HEK293T (cell line): ENCODE data around the gene NKX1-1.

Experiments
- ARNT ChIP-seq: fragments of 450-650 bp; IDR thresholded peaks from 2 replicates; pipeline ENCODE4 v1.6.1; 2017; ENCODE audit warnings: mild to moderate bottlenecking
- BHLHE40 ChIP-seq: fragments of 450-650 bp; IDR thresholded peaks from 2 replicates; pipeline ENCODE4 v1.6.1; 2016; ENCODE audit warnings: mild to moderate bottlenecking, moderate library complexity, borderline replicate concordance
- CTBP1 ChIP-seq: fragments of 450-650 bp; IDR thresholded peaks from 2 replicates; pipeline ENCODE4 v1.6.1; 2016; ENCODE audit warnings: borderline replicate concordance
- ELF4 ChIP-seq: fragments of 450-650 bp; IDR thresholded peaks from 2 replicates; pipeline ENCODE4 v1.6.1; 2017; ENCODE audit warnings: antibody characterized with exemption
- FOXA1 ChIP-seq: fragments of 450-650 bp; IDR thresholded peaks from 2 replicates; pipeline ENCODE4 v1.6.1; 2016; ENCODE audit warnings: mild to moderate bottlenecking
- FOXK2 ChIP-seq: fragments of 450-650 bp; IDR thresholded peaks from 2 replicates; pipeline ENCODE4 v1.6.1; 2016; ENCODE audit warnings: mild to moderate bottlenecking
- NFRKB ChIP-seq: fragments of 450-650 bp; IDR thresholded peaks from 2 replicates; pipeline ENCODE4 v1.6.1; 2016; ENCODE audit warnings: mild to moderate bottlenecking, moderate library complexity
- PKNOX1 ChIP-seq: fragments of 450-650 bp; IDR thresholded peaks from 2 replicates; pipeline ENCODE4 v1.6.1; 2016
- SP1 ChIP-seq: fragments of 450-650 bp; IDR thresholded peaks from 2 replicates; pipeline ENCODE4 v1.6.1; 2017
- TARDBP ChIP-seq: fragments of 450-650 bp; IDR thresholded peaks from 2 replicates; pipeline ENCODE4 v1.6.1; 2016

GRCh38 chr4:1405636-1406393 lies 427 bp downstream of the NKX1-1 start:
- TF ChIP-seq ELF4 (no peak), CTBP1 (no peak), BHLHE40 (no peak), FOXK2 (no peak), NFRKB (no peak), FOXA1 (no peak), TARDBP (no peak), PKNOX1 (no peak), SP1 (no peak), ARNT (no peak)
